Activated T-cell treated with anti-CD3 and anti-CD28 coated beads, Interleukin-2, amount 50 U/mL, for 72 hours (primary cell): ENCODE measurements around the gene SKI. TPM values are rescaled to one million over a fixed set of nuclear protein-coding genes. Genes with fewer than 3 reads are reported as not detected.

ENCODE experiments used
- ATAC-seq, 2 donors: fragments of 150-1000 bp; cut with Tn5 transposase; replicated peaks in 1 of 2; 2 replicates each; pipeline ENCODE4 v1.10.0; 2021; ENCODE audit warnings: moderate library complexity in 2 of 2, mild to moderate bottlenecking in 1 of 2
- DNase-seq, 2 donors: peaks; one replicate each; pipeline ENCODE4 v3.0.0; 2021 to 2022; ENCODE audit warnings: mixed read lengths in 1 of 2
- H3K27ac Mint-ChIP-seq: one replicate; pipeline ENCODE4 v1.8.0; 2022; ENCODE audit warnings: mild to moderate bottlenecking, moderate library complexity, mixed read lengths
- H3K27me3 Mint-ChIP-seq: one replicate; pipeline ENCODE4 v1.8.0; 2022; ENCODE audit warnings: low read depth, mixed read lengths
- H3K36me3 Mint-ChIP-seq, 2 donors: one replicate each; pipeline ENCODE4 v1.8.0; 2022; ENCODE audit warnings: mixed read lengths in 2 of 2, mild to moderate bottlenecking in 1 of 2; ENCODE audit not compliant: insufficient read depth in 2 of 2
- H3K4me1 Mint-ChIP-seq: one replicate; pipeline ENCODE4 v1.8.0; 2022; ENCODE audit warnings: low read depth, mixed read lengths
- H3K4me3 Mint-ChIP-seq, 2 donors: one replicate each; pipeline ENCODE4 v1.8.0; 2022; ENCODE audit warnings: mild to moderate bottlenecking in 2 of 2, mixed read lengths in 2 of 2, moderate library complexity in 2 of 2
- H3K9me3 Mint-ChIP-seq, 2 donors: one replicate each; pipeline ENCODE4 v1.8.0; 2022; ENCODE audit warnings: mixed read lengths in 2 of 2
- total RNA-seq, 2 donors: library from RNA; stranded (reverse); gene quantifications; one replicate each; pipeline ENCODE4 v1.2.3, GENCODE V29; 2022

Gene SKI
- total RNA-seq = 10 to 100 TPM; 28.5 to 32.3 TPM

DNA sequence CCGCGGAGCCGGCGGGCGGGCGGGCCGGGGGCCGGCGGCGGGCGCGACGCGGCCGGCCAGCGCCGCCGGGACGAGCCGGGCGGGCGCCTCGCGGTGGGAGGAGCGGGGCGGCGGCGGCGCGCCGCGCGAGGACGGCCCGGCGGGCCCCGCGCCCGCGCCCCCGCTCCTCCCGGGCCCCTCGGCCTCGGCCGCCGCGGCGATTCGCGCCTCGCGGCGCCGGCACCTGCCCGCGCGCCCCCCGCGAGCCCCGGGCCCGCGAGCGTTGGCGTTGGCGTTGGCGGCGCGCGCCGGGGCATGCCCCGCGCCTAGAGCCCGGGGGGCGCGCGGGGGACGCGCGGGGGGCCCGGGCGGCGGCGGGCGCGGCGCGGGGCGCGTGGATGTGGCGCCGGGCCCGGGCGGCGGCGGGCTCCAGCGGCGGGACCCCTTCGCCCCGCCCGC is at the start of gene SKI:
TSS of gene SKI (plus strand) at position 163 of the 438 bp plus-strand sequence. CDS start 448 bp downstream, outside the sequence.
- DNase-seq (no peak), ATAC-seq (no peak)
- Mint-ChIP-seq H3K4me1 (peaks cover 27% of the 10 kb centered on the region), H3K27ac (peak within 1 kb of the TSS; percentile 94), H3K27me3 (no peaks in the 10 kb centered on the region), H3K36me3 (peaks cover 8 to 10% of the 10 kb centered on the region in 2 donors), H3K9me3 (no peaks in the 10 kb centered on the region), H3K4me3 (peak within 1 kb of the TSS; percentile 92)

- Mint-ChIP-seq H3K4me3 (no peak overlapping the region), H3K36me3 (no peaks in the 10 kb centered on the region), H3K27me3 (no peaks in the 10 kb centered on the region), H3K27ac (no peak overlapping the region), H3K9me3 (no peaks in the 10 kb centered on the region), H3K4me1 (no peaks in the 10 kb centered on the region)
- DNase-seq = no peak
- ATAC-seq = no peak
These were observed 49.2 kb upstream of the SKI start for GRCh38 chr1:2178875-2179274.

DNA sequence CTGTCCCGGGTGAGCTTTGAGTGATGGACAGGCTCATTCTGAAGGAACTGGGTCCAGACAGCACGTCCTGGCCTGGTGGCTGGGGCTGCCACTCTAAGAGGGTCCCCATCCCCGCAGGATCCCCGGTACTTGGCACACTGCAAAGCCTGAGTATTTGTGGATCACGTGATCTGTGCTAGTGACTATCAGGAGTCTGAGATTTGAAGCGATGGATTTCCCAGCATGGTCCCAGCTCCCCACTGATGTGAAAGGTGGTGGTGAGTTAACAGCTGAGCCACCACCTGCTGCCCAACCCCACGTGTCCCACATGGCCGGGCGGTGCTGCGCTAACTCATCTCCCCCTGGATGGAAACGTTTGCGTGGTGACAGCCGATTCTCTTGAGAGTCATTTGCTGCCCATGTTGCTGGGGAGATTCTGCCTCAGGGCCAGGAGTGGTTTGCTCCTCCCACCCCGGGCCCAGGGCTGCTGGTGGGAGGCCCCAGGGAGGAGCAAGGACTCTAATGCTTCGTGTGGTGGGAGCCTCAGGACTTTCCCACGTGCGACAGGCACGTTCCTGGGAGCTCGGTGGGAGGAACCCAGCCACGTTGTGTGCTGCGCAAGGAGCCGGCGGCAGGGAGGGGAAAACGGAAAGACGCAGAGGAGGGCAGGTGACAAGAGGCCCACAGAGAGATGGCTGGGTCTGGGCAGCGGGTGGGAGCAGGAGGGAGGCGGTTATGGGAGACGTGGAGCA is 48.7 kb upstream of the SKI start:
- Mint-ChIP-seq H3K27ac (no peak overlapping the region), H3K4me3 (no peak overlapping the region), H3K36me3 (no peaks in the 10 kb centered on the region), H3K9me3 (no peaks in the 10 kb centered on the region), H3K27me3 (no peaks in the 10 kb centered on the region), H3K4me1 (no peaks in the 10 kb centered on the region)
- no peak for ATAC-seq
- no peak for DNase-seq

- H3K4me1 Mint-ChIP-seq = no peaks in the 10 kb centered on the region
- no peak overlapping the region for H3K27ac Mint-ChIP-seq
- no peaks in the 10 kb centered on the region for H3K36me3 Mint-ChIP-seq
- no peaks in the 10 kb centered on the region for H3K9me3 Mint-ChIP-seq
- peak in 1 of 2 donors; percentile 52 for ATAC-seq
- H3K27me3 Mint-ChIP-seq = no peaks in the 10 kb centered on the region
- H3K4me3 Mint-ChIP-seq = no peak overlapping the region
- DNase-seq = no peak
These were observed 47.5 kb upstream of the SKI start for GRCh38 chr1:2180297-2181245.

- Mint-ChIP-seq H3K4me1 (no peaks in the 10 kb centered on the region), H3K9me3 (no peaks in the 10 kb centered on the region), H3K36me3 (no peaks in the 10 kb centered on the region), H3K27ac (no peak overlapping the region), H3K4me3 (no peak overlapping the region), H3K27me3 (no peaks in the 10 kb centered on the region)
- DNase-seq (no peak), ATAC-seq (no peak)
These were observed 46.8 kb upstream of the SKI start for GRCh38 chr1:2181271-2181670.

GRCh38 chr1:2181752-2182151 is 46.4 kb upstream of the SKI start:
- no peak for DNase-seq
- Mint-ChIP-seq H3K27ac (no peak overlapping the region), H3K27me3 (no peaks in the 10 kb centered on the region), H3K4me3 (no peak overlapping the region), H3K9me3 (no peaks in the 10 kb centered on the region), H3K4me1 (no peaks in the 10 kb centered on the region), H3K36me3 (no peaks in the 10 kb centered on the region)
- no peak for ATAC-seq

DNA sequence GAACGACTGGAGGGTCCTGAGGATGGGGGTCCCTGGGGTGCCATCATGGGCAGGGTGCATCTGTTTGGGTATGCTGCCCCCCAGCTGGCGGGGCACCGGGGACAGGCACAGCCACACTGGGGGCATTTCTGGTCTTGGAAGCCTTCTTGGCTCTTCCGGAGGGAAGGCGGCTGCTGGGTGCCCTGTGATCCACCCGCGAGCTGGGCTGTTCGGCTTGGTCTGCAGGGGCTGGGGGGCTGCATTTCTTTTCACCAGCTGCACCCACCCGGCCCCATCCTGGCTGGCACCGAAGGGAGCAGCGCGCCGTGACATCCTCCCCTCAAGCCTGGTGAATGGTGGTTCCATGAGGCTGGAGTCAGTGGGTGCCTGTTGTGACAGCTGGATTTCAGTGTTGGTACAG is 45.7 kb upstream of the SKI start:
- Mint-ChIP-seq H3K27me3 (no peaks in the 10 kb centered on the region), H3K27ac (no peak overlapping the region), H3K36me3 (no peaks in the 10 kb centered on the region), H3K9me3 (no peaks in the 10 kb centered on the region), H3K4me3 (no peak overlapping the region), H3K4me1 (no peaks in the 10 kb centered on the region)
- DNase-seq (no peak), ATAC-seq (no peak)

DNA sequence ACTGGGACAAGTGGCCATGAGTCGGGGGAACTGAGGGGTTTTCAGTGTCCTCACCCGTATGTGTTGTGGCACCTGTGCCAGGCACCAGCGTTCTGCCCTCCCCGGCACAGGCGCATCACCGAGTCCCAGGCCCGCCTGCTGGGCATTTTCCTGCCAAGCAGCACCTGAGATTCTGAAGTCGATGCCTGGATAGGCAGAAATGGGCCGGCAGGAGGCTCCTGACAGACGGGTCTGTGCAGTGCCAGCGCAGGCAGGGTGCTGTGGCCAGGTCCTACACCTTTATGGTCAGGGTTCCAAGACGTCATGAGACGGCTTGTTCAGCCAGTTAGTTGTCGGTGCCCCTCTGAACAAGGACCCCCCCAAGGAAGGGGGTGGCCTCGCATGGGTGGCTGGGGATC is 44.2 kb upstream of the SKI start:
- Mint-ChIP-seq H3K4me3 (no peak overlapping the region), H3K4me1 (no peaks in the 10 kb centered on the region), H3K27me3 (no peaks in the 10 kb centered on the region), H3K9me3 (no peaks in the 10 kb centered on the region), H3K27ac (no peak overlapping the region), H3K36me3 (no peaks in the 10 kb centered on the region)
- ATAC-seq = no peak
- no peak for DNase-seq

- DNase-seq = no peak
- no peak for ATAC-seq
- no peak overlapping the region for H3K4me3 Mint-ChIP-seq
These were observed 43.6 kb upstream of the SKI start for GRCh38 chr1:2184531-2184930.

DNA sequence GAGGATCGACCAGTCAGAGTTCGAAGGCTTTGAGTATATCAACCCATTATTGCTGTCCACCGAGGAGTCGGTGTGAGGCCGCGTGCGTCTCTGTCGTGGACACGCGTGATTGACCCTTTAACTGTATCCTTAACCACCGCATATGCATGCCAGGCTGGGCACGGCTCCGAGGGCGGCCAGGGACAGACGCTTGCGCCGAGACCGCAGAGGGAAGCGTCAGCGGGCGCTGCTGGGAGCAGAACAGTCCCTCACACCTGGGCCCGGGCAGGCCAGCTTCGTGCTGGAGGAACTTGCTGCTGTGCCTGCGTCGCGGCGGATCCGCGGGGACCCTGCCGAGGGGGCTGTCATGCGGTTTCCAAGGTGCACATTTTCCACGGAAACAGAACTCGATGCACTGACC is 43.2 kb upstream of the SKI start:
- Mint-ChIP-seq H3K9me3 (no peaks in the 10 kb centered on the region), H3K27me3 (no peaks in the 10 kb centered on the region), H3K36me3 (no peaks in the 10 kb centered on the region), H3K27ac (no peak overlapping the region), H3K4me3 (no peak overlapping the region), H3K4me1 (no peaks in the 10 kb centered on the region)
- ATAC-seq = no peak
- no peak for DNase-seq

More at GRCh38 chr1:2184531-2184930, 43.6 kb upstream of the SKI start:
- no peaks in the 10 kb centered on the region for H3K27me3 Mint-ChIP-seq
- no peak overlapping the region for H3K27ac Mint-ChIP-seq
- H3K36me3 Mint-ChIP-seq = no peaks in the 10 kb centered on the region
- H3K4me1 Mint-ChIP-seq = no peaks in the 10 kb centered on the region
- H3K9me3 Mint-ChIP-seq = no peaks in the 10 kb centered on the region

DNA sequence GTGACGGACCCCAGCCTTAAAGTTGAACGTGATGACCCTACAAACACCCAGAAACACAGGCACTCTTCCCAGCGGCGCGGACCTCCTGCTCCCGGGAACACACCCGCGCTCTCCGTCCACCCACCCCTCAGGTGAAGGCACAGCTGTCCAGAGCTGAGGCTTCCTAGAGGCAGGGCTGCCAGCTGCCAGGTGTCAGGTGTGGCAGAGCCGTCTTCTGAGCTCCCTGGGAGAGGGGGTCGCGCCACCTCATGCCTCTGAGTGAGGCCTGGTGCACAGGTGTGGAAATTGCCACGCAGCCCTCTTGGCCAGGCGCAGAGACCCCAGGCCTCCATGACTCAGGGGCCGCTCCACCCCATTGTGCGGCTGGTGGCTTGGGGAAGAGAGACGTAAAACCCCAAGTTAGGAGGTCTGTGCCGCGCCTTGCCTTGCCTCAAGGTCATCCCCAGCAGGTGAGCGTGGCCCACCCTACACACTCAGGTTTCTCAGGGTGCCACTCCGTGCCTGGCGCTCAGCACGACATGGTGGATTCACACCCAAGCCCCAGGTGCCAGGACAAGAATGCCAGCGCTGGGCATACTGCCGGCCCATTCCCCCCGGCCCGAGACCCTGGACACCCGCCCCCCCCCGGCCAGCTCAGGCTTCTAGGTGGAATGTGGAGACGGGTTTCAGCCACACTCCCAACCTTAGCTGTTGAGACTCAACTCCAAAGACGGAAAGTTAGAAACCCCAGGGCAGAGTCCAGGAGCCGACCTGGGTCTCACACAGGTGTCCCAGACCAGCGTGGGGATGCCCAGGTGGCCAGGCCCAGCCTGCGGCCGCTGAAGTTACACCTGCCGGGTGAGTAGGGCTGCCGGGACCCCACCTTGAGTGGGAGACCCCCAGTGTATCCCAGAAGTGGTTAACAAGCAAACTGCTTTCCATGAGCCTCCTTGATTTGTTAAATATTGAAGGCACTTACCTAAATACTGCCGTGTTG is 42.0 kb upstream of the SKI start:
- H3K27ac Mint-ChIP-seq = no peak overlapping the region
- no peaks in the 10 kb centered on the region for H3K36me3 Mint-ChIP-seq
- H3K9me3 Mint-ChIP-seq = no peaks in the 10 kb centered on the region
- no peak for DNase-seq
- H3K4me1 Mint-ChIP-seq = peaks cover 7% of the 10 kb centered on the region
- no peak overlapping the region for H3K4me3 Mint-ChIP-seq
- no peak for ATAC-seq
- no peaks in the 10 kb centered on the region for H3K27me3 Mint-ChIP-seq

- Mint-ChIP-seq H3K9me3 (no peaks in the 10 kb centered on the region), H3K36me3 (no peaks in the 10 kb centered on the region), H3K4me3 (no peak overlapping the region), H3K27ac (no peak overlapping the region), H3K27me3 (no peaks in the 10 kb centered on the region), H3K4me1 (peaks cover 12% of the 10 kb centered on the region)
- ATAC-seq = no peak
- no peak for DNase-seq
These were observed 41.2 kb upstream of the SKI start for GRCh38 chr1:2186901-2187300.
